Measurements from ENCODE around the gene NR4A3. TPM values are rescaled to one million over a fixed set of nuclear protein-coding genes. Genes with fewer than 3 reads are reported as not detected.

NR4A3 gene
- total and polyA plus RNA-seq, 2 of the 13 experiments (the other 11 are each of a cell fraction or from before 2014, with no cell fraction given), result 0.02 to 0.09 TPM

GRCh38 chr9:99822109-99822805 lies 572 bp downstream of the NR4A3 start (continued):
- no peak; the same call in 2 of the 3 replicates for TF ChIP-seq MXI1 (IDR thresholded peaks at IDR 0.05; ENCODE audit: borderline replicate concordance, low read depth, low read length)
- no peak for TF ChIP-seq ZFP82 (CRISPR knock-in tag; IDR thresholded peaks at IDR 0.05; ENCODE audit: borderline replicate concordance)
- peak; percentile 44; the same call in 1 of the 2 replicates for TF ChIP-seq GZF1 (CRISPR knock-in tag; IDR thresholded peaks at IDR 0.05)
- no peak for TF ChIP-seq ELK4 (CRISPR knock-in tag; IDR thresholded peaks at IDR 0.05; ENCODE audit: borderline replicate concordance)
- no peak for TF ChIP-seq ELF1 (CRISPR knock-in tag; IDR thresholded peaks at IDR 0.05)
- TF ChIP-seq SALL1 (CRISPR knock-in tag; IDR thresholded peaks at IDR 0.05), result no peak
- no peak for TF ChIP-seq ZSCAN9 (CRISPR knock-in tag; IDR thresholded peaks at IDR 0.05; ENCODE audit: borderline replicate concordance)
- no peak for TF ChIP-seq MIXL1 (CRISPR knock-in tag; IDR thresholded peaks at IDR 0.05)
- TF ChIP-seq RFX3 (CRISPR knock-in tag; IDR thresholded peaks at IDR 0.05), result peak; percentile 66
- TF ChIP-seq NFIB (CRISPR knock-in tag; IDR thresholded peaks at IDR 0.05; ENCODE audit: borderline replicate concordance), result no peak
- no peak for TF ChIP-seq PBX3 (CRISPR knock-in tag; IDR thresholded peaks at IDR 0.05; ENCODE audit: borderline replicate concordance)
- no peak for TF ChIP-seq NCOA5 (CRISPR knock-in tag; IDR thresholded peaks at IDR 0.05)
- TF ChIP-seq TSC22D2 (CRISPR knock-in tag; IDR thresholded peaks at IDR 0.05; ENCODE audit: borderline replicate concordance), result no peak
- TF ChIP-seq HOXA5 (CRISPR knock-in tag; IDR thresholded peaks at IDR 0.05), result no peak
- no peak for TF ChIP-seq PAXIP1 (CRISPR knock-in tag; conservative IDR thresholded peaks at IDR 0.05)
- TF ChIP-seq TFDP1 (CRISPR knock-in tag; IDR thresholded peaks at IDR 0.05; ENCODE audit: borderline replicate concordance), result no peak
- TF ChIP-seq ZNF850 (CRISPR knock-in tag; conservative IDR thresholded peaks at IDR 0.05), result no peak
- no peak for TF ChIP-seq E2F5 (CRISPR knock-in tag; conservative IDR thresholded peaks at IDR 0.05)
- no peak for TF ChIP-seq ZBTB20 (CRISPR knock-in tag; IDR thresholded peaks at IDR 0.05; ENCODE audit: borderline replicate concordance, low read depth)
- TF ChIP-seq HMGXB4 (CRISPR knock-in tag; IDR thresholded peaks at IDR 0.05; ENCODE audit: borderline replicate concordance in 1 of 2, low read depth in 1 of 2), result no peak

All from HepG2 (cell line).